Neural crest cell (in vitro differentiated cells): ENCODE results near the gene PAX8. TPM values are rescaled to one million over a fixed set of nuclear protein-coding genes. Genes with fewer than 3 reads are reported as not detected.

ENCODE experiments used
- DNase-seq: peaks from one replicate; pipeline ENCODE4 v3.0.0; 2021; ENCODE audit warnings: low read depth, mixed read lengths, low spot score
- H3K27ac Mint-ChIP-seq: one replicate; pipeline ENCODE4 v1.8.0; 2021; ENCODE audit warnings: mild to moderate bottlenecking, mixed read lengths; ENCODE audit not compliant: unreplicated experiment
- H3K27me3 Mint-ChIP-seq: 2 replicates; pipeline ENCODE4 v1.8.0; 2021; ENCODE audit warnings: low read depth, mild to moderate bottlenecking, mixed read lengths
- H3K36me3 Mint-ChIP-seq: 2 replicates; pipeline ENCODE4 v1.8.0; 2021; ENCODE audit warnings: low read depth, mild to moderate bottlenecking, mixed read lengths
- H3K4me1 Mint-ChIP-seq: 2 replicates; pipeline ENCODE4 v1.8.0; 2021; ENCODE audit warnings: mixed read lengths
- H3K4me3 Mint-ChIP-seq: one replicate; pipeline ENCODE4 v1.8.0; 2021; ENCODE audit warnings: mild to moderate bottlenecking, mixed read lengths
- H3K9me3 Mint-ChIP-seq: 2 replicates; pipeline ENCODE4 v1.8.0; 2021; ENCODE audit warnings: mixed read lengths
- total RNA-seq: library from RNA; stranded (reverse); gene quantifications from 2 replicates; pipeline ENCODE4 v1.2.1, GENCODE V29; 2021
- TF ChIP-seq, protein P1 (sequence below): fragments of 200-600 bp; sonication (generic); conservative IDR thresholded peaks from 2 replicates; pipeline ENCODE4 v1.5.0; 2021; ENCODE audit warnings: antibody characterized with exemption, mild to moderate bottlenecking

PAX8 gene
- total RNA-seq, 1 donor from 2014 or later, result 0.49 TPM

GRCh38 chr2:113272477-113272876 lies 6.2 kb downstream of the PAX8 start:
- no peaks in the 10 kb centered on the region for H3K36me3 Mint-ChIP-seq
- H3K27ac Mint-ChIP-seq, result no peak overlapping the region
- TF ChIP-seq, protein P1, sequence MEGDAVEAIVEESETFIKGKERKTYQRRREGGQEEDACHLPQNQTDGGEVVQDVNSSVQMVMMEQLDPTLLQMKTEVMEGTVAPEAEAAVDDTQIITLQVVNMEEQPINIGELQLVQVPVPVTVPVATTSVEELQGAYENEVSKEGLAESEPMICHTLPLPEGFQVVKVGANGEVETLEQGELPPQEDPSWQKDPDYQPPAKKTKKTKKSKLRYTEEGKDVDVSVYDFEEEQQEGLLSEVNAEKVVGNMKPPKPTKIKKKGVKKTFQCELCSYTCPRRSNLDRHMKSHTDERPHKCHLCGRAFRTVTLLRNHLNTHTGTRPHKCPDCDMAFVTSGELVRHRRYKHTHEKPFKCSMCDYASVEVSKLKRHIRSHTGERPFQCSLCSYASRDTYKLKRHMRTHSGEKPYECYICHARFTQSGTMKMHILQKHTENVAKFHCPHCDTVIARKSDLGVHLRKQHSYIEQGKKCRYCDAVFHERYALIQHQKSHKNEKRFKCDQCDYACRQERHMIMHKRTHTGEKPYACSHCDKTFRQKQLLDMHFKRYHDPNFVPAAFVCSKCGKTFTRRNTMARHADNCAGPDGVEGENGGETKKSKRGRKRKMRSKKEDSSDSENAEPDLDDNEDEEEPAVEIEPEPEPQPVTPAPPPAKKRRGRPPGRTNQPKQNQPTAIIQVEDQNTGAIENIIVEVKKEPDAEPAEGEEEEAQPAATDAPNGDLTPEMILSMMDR, result no peak
- H3K4me3 Mint-ChIP-seq, result no peak overlapping the region
- no peak for DNase-seq
- peaks cover 9% of the 10 kb centered on the region for H3K4me1 Mint-ChIP-seq
- no peaks in the 10 kb centered on the region for H3K9me3 Mint-ChIP-seq
- H3K27me3 Mint-ChIP-seq, result peaks cover 90% of the 10 kb centered on the region

DNA sequence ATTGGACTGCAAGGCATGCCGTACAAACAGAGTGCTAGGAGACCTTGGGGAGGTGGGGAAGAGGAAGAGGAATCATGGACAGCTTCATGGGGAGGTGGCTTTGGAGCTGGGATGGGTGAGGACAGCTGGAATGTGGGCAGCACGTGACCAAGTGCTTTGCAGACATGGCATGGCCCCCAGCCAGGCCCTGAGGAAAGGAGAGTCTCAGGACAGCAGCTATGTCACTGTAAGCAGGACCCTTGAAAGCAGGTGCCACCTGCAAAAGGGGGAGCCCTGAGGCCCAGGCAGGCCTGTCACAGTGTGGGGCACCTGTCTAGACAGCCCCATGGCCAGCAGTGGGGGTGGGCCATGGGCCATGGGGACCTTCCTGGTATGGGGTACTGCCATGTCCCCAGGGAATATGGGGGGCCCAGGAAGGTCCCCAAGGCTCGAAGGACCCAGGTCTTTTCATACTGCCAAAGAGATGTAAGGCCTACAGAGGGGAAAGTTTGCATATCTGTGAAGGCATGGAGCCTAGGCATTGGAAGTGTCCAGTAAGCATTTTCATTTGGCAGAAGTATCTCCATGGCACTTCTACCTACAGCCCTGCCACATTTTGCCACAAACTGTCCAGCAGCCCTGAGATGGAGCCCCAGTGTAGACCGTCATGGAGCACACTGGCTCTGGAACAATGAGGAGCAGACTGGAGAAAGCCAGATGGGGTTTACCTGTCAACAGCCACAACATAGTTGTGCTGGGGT lies 9.9 kb downstream of the PAX8 start:
- TF ChIP-seq, protein P1, result no peak
- H3K27me3 Mint-ChIP-seq, result peaks cover 79% of the 10 kb centered on the region
- H3K27ac Mint-ChIP-seq, result no peak overlapping the region
- no peaks in the 10 kb centered on the region for H3K36me3 Mint-ChIP-seq
- no peak for DNase-seq
- H3K4me3 Mint-ChIP-seq, result no peak overlapping the region
- no peaks in the 10 kb centered on the region for H3K9me3 Mint-ChIP-seq
- H3K4me1 Mint-ChIP-seq, result peaks cover 5% of the 10 kb centered on the region

GRCh38 chr2:113266431-113266830 lies 12.3 kb downstream of the PAX8 start:
- Mint-ChIP-seq H3K9me3 (no peaks in the 10 kb centered on the region), H3K36me3 (no peaks in the 10 kb centered on the region), H3K4me3 (no peak overlapping the region), H3K27ac (peak overlapping the region; percentile 75), H3K27me3 (peaks cover 70% of the 10 kb centered on the region), H3K4me1 (peaks cover 5% of the 10 kb centered on the region)
- DNase-seq, result no peak
- TF ChIP-seq, protein P1, result no peak

GRCh38 chr2:113264713-113265403 lies 13.9 kb downstream of the PAX8 start:
- Mint-ChIP-seq H3K4me3 (no peak overlapping the region), H3K9me3 (no peaks in the 10 kb centered on the region), H3K27ac (no peak overlapping the region), H3K36me3 (no peaks in the 10 kb centered on the region), H3K27me3 (peaks cover 55% of the 10 kb centered on the region), H3K4me1 (peaks cover 8% of the 10 kb centered on the region)
- no peak for DNase-seq
- TF ChIP-seq, protein P1, result no peak

DNA sequence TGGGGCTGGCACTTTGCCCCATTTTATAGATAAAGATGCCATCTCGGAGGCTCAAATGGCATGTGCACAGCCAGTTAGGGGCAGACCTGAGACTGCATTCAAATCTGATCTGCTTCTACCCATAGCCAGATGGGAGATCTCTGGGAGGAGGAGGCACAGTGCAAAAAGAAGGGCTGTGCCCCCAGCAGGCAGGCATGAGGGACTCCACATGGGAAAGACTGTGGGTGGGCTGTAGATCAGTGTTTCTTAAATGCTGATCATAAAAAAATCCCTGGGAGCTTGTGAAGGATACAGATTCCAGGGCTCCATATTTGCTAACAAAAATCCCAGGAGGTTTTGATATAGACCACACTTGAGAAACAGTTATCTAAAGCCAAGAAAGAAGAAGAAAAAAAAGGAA lies 15.2 kb downstream of the PAX8 start:
- H3K4me1 Mint-ChIP-seq, result peaks cover 8% of the 10 kb centered on the region
- peaks cover 49% of the 10 kb centered on the region for H3K27me3 Mint-ChIP-seq
- no peak overlapping the region for H3K27ac Mint-ChIP-seq
- no peaks in the 10 kb centered on the region for H3K36me3 Mint-ChIP-seq
- no peaks in the 10 kb centered on the region for H3K9me3 Mint-ChIP-seq
- TF ChIP-seq, protein P1, result no peak
- DNase-seq, result no peak
- H3K4me3 Mint-ChIP-seq, result no peak overlapping the region
